Measurements from ENCODE around the gene HPRT1.

HPRT1 gene

GRCh38 chrX:134480061-134480460 is 20.1 kb downstream of the HPRT1 start:
- DNase-seq, result no peak

DNA sequence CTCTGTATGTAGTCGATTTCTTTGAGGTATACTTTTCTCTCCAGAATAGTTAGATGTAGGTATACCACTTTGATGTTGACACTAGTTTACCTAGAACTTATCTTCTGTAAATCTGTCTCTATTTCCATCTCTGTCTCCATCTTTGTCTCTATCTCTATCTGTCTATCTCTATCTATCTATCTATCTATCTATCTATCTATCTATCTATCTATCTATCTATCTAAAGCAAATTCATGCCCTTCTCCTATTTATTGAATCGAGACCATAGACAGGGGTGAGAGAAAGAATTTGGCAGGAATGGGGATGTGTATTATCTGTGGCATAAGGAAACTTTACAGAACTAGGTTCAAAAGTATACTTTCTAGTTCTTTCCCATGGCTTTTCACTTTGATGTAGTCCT is 21.4 kb downstream of the HPRT1 start:
- DNase-seq, result no peak

DNA sequence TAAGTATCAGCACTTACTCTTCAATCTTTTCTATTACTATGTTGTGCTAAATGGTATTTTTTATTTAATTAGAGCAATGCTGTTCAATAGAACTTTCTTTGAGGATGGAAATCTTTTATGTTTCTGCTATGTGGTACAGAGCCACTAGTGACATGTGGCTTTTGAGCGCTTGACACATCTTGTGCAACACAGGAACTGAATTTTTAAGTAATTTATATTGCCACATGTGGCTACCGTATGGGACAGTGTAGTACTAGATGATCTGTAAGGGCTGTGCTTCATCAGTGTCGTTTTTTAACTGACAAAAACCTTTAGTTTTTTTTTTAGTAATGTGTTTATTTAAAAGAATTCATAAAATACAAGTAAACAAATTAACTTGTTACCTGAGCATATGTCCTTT is 22.4 kb downstream of the HPRT1 start:
- no peak for DNase-seq

GRCh38 chrX:134484039-134484438 is 24.1 kb downstream of the HPRT1 start:
- no peak for DNase-seq

- no peak for DNase-seq
These were observed 42.0 kb downstream of the HPRT1 start for GRCh38 chrX:134501941-134502340.

DNA sequence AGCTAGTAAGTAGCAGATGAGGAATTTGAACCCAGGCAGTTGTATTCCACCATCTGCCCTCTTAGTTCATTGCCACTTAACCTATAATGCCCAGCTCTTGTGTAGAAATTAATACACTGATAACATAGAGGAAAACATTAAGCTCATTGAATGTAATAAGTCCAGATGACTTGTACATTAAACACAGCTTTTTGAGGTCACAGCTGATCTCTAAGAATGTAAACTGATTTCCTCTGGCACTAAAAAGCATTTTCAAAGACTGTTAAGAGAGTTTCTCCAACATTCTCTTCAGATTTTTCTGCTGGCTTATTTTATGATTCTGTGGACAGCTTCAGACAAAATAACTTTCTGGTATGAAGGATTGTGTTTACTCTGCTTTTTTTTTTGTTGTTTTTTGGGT is 42.7 kb downstream of the HPRT1 start:
- no peak for DNase-seq

GRCh38 chrX:134512566-134512965 is 52.6 kb downstream of the HPRT1 start:
- DNase-seq, result no peak

DNA sequence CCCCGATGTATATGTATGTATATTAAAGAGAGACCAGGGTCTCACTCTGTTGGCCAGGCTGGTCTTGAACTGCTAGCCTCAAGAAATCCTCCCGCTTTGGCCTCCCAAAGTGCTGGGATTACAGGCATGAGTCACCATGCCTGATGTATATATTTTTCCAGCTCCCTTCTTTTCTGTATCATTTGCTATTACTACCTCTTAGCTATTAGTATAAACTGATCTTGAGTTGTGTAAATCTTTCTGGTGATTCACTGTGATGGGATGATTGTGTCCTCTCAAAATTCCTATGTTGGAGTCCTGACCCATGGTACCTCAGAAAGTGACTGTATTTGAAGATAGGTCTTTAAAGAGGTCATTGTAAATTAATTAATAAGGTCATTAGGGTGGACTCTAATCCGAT is 53.1 kb downstream of the HPRT1 start:
- no peak for DNase-seq

DNA sequence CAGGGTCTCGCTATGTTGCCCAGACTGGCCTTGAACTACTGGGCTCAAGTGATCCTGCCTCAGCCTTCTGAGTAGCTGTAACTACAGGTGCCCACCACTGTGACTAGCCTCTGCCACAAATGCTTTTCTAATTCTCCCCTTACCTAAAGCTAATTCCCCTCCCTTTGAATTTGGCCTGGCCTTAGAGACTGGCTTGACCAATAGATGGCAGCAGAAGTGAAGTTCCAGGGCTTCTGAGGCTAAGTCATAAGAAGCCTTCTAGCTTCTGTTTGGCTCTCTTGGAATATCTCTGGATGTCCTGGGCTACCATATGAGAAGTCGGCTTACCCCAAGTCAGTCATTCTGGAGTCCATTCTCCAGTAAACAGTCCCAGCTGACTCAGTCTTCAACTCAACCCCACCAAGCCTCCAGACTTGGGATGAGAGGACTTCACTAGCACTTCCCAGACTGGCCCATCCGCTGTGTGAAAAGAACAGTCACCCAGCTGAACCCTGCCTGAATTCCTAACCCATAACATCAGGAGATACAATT is 61.0 kb downstream of the HPRT1 start:
- DNase-seq, result peak; percentile 45

- no peak for DNase-seq
These were observed 64.2 kb downstream of the HPRT1 start for GRCh38 chrX:134524181-134524580.

GRCh38 chrX:134525086-134525792 is 65.3 kb downstream of the HPRT1 start:
- no peak for DNase-seq

DNA sequence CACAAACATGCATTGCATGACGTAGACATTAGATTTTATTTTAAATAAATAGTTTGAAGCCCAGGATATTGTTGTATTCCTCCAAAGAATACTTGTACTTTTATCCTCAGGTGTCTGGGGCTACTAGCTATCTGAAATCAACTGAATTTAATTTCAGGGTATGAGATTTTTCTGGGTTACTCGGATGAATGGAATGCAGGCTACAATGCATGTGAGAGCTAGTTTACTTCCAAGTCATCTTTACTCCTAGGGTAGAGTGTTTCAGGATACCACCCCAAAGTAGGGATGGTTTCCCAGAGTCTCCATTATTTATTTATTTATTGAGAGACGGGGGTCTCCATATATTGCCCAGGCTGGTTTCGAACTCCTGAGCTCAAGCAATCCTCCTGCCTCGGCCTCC is 66.4 kb downstream of the HPRT1 start:
- no peak for DNase-seq

GRCh38 chrX:134528960-134529359 is 69.0 kb downstream of the HPRT1 start:
- DNase-seq, result no peak

DNA sequence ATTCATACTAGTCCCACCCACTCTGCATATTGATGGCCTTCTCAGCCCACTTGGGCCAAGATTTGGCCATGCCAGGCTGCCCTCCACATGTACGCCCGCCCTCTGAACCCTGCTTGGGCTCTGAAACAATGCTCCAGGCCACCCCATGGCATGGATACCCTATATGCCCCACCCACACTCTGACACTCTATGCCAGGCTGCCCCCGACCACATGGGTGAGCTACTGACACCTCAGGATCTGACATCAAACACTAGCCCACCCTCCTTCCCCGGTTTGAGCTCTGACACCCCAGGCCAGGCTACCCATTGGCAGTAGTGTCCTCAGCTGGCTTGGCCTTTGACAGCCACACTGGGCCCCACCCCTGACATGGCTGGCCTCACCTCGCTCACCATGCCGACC is 69.5 kb downstream of the HPRT1 start:
- DNase-seq, result no peak

GRCh38 chrX:134530845-134531244 is 70.9 kb downstream of the HPRT1 start:
- DNase-seq, result no peak

- DNase-seq, result no peak
These were observed 73.4 kb downstream of the HPRT1 start for GRCh38 chrX:134533352-134533751.

DNA sequence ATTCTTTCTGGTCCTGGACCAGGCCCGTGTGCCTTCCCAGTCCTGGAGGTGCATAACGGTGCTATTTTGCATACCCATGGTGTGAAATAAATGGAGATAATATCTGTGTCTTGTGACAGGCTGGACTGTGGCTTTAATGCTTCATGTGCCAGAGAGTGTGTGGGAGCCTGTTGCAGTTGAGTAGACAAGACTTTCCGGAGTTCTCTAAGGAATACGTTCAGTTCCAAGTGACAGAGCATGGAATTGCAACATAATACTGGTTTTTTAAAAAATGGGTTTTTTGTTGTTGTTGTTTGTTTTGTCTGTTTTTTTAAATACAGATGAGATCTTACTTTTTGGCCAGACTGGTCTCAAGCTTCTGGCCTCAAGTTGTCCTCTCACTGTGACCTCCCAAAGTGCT is 74.0 kb downstream of the HPRT1 start:
- DNase-seq, result no peak

DNA sequence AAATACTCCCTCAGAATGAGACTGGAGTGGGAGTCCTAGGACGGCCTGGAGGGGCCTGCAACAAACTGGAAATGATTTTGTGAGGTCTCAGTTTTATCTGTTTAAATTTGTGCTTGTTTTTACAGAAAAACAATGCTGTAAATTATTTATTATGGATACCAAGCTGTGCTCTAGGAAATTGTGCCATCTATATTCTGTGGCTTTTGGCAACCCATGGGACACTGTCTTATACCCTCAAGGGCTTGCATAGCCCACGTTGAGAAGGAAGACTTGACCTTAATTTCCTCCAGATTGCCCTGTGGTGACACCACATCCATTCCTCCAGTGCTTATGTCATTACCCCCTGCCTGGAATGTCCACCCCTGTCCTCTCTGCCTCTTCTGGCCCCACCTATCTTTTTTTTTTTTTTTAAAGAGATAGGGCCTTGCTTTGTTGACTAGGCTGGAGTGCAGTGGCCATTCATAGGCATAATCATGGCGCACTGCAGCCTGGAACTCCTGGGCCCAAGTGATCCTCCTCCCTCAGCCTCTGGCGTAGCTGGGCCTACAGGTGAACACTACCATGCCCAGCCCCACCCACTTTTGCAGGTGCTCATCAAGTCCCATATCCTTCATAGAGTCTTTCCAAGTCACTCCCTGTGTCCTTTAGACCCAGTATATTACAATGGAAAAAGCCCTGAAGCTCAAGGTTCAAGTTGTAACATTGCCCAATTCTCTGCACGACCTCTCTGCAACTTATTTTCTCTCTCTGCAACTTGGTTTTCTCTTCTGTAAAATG is 77.4 kb downstream of the HPRT1 start:
- DNase-seq, result no peak

GRCh38 chrX:134538316-134538715 is 78.4 kb downstream of the HPRT1 start:
- DNase-seq, result no peak

DNA sequence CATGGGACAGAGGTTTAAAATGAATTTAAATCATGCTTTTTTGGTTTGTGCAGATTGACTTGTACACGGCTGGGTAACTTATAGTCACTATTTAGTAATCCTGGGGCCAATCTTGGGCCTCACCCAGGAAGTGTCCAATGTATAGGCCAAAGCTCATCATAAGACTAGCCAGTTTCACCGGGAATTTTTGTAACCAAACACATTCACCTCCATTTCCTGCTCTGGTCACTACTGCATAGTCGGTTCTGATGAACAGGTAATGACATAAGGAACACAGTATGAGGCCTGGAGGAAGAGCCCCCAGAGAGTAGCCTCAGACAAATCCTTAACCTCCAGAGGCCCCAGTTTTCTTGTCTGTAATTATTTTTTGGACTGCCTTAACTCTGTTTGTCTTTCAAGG is 81.9 kb downstream of the HPRT1 start:
- DNase-seq, result no peak

GRCh38 chrX:134542485-134542884 is 82.5 kb downstream of the HPRT1 start:
- peak; percentile 76 for DNase-seq

DNA sequence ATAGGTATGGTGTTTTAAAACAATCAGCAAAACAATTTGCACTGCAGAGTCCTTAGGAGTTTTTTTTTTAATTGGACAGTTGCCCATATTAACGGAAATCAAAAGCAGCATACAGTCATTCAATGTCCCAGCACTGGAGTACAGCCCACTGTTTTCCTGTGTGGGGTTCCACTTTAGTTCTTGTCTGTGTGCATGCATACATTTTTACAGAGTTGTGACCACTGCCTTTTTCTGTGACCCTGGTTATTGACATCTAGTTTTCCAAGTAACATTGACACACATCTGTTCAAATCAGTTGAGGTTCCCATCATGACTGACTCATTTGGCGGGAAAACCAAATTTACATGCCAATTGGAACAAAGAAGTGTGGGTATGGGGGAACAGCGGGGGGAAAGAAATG is 83.3 kb downstream of the HPRT1 start:
- no peak for DNase-seq

DNA sequence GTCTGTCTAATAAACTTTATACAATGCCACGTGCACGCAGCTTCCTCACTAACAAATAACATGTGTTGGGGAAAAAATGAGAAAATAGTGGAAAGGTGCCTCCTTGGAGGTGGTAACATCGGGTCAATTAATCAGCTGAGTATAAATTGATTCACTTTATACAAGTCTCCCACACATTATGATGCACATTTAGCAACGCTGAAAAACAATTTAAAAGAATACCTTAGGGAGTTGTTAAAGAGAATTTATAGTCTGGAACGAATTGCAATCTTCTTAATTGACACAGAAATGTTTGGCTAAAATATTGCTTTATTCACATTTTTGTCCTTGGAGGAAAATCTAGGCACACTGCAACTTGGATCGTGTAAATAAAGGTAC is 84.2 kb downstream of the HPRT1 start:
- DNase-seq, result no peak

DNA sequence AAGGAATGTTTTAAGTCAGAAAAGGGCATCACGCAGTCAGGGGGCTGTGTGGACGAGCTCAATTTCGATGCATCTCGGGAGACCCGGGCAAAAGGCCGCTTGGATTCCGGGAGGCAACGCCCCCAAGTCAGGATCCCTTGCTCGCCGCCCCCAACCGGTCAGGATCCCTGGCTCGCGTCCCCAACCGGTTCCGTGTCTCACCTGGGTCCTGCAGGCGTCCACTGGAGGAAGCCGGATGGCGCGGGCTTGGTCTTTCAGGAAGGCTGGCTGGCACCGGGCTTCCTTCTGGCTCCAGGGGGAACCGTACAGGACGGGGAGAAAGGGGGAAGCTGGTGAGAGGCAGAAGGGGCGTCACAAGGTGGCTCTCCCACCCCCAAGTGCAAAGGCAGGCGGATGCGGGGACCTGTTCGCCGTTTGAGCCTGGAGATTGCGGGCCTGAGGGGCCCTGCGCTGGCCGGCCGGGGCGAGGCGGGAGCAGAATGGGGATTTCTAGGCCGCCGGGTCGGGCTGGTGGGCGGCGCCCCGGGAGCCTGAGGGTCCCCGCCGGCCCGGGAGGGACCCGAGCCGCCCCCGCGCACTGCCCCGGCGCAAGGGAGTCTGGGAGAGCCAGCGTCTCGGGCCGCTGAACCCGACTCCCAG is 84.7 kb downstream of the HPRT1 start:
- no peak for DNase-seq
